ENCODE measurements around the gene JPT1. TPM values are rescaled to one million over a fixed set of nuclear protein-coding genes. Genes with fewer than 3 reads are reported as not detected.
"Not testable (repeated sequence)": the region's sequence is repeated elsewhere in the genome, so short reads cannot be mapped to it uniquely, and the experiment has no call there.

Gene JPT1
- total RNA-seq, 2 experiments from 2014 or later: 301 to 319 TPM

GRCh38 chr17:75137762-75138161 is 16.6 kb downstream of the JPT1 start:
- H3K27me3 Mint-ChIP-seq (ENCODE audit: low read depth); H3K9me3 Mint-ChIP-seq (ENCODE audit: insufficient read depth); H3K4me3 Mint-ChIP-seq; ATAC-seq; H3K27ac Mint-ChIP-seq; DNase-seq: not testable (repeated sequence)
- POLR2A ChIA-PET: interaction anchor here (1.2 kb wide), 1 partner anchor 17 kb away, joined by 3 read pairs; the partner anchor contains the start of gene JPT1
- CTCF ChIA-PET: interaction anchor here (1.2 kb wide), 1 partner anchor 24 kb away, joined by 7 read pairs; no protein-coding TSS in a partner anchor
- peaks cover 33% of the 10 kb centered on the region for H3K4me1 Mint-ChIP-seq (ENCODE audit: low read depth)
- H3K36me3 Mint-ChIP-seq (ENCODE audit: low read depth): peaks cover 51% of the 10 kb centered on the region

- no peak for ATAC-seq
- Mint-ChIP-seq H3K27me3 (ENCODE audit: low read depth) (no peaks in the 10 kb centered on the region), H3K9me3 (ENCODE audit: insufficient read depth) (no peaks in the 10 kb centered on the region), H3K4me1 (ENCODE audit: low read depth) (peaks cover 27% of the 10 kb centered on the region), H3K36me3 (ENCODE audit: low read depth) (peaks cover 42% of the 10 kb centered on the region), H3K27ac (peak overlapping the region; percentile 17), H3K4me3 (no peak overlapping the region)
- POLR2A ChIA-PET: interaction anchor here (0.7 to 1.4 kb wide), 2 partner anchors 18 to 257 kb away, joined by 4 to 5 read pairs; partner anchors contain the start of gene JPT1
- no peak for DNase-seq
- CTCF ChIA-PET: interaction anchor here (0.9 kb wide), 1 partner anchor 66 kb away, joined by 3 read pairs; no protein-coding TSS in a partner anchor
These were observed 18.4 kb downstream of the JPT1 start for GRCh38 chr17:75135946-75136345.

GRCh38 chr17:75135452-75135851 is 18.9 kb downstream of the JPT1 start:
- no peak for DNase-seq
- H3K4me1 Mint-ChIP-seq (ENCODE audit: low read depth): peaks cover 26% of the 10 kb centered on the region
- ChIA-PET POLR2A (no interaction called here), CTCF (no interaction called here)
- ATAC-seq: no peak
- H3K27ac Mint-ChIP-seq: peak overlapping the region; percentile 17
- H3K27me3 Mint-ChIP-seq (ENCODE audit: low read depth): no peaks in the 10 kb centered on the region
- peaks cover 42% of the 10 kb centered on the region for H3K36me3 Mint-ChIP-seq (ENCODE audit: low read depth)
- no peak overlapping the region for H3K4me3 Mint-ChIP-seq
- H3K9me3 Mint-ChIP-seq (ENCODE audit: insufficient read depth): no peaks in the 10 kb centered on the region

GRCh38 chr17:75133607-75134347 is 20.5 kb downstream of the JPT1 start:
- peak overlapping the region; percentile 49 for H3K27ac Mint-ChIP-seq
- CTCF ChIA-PET: interaction anchor here (0.7 to 6.5 kb wide), 4 partner anchors 21 to 173 kb away, joined by 3 to 115 read pairs (median 17); partner anchors contain the start of gene ARMC7
- POLR2A ChIA-PET: not testable (repeated sequence)

GRCh38 chr17:75133001-75133400 is 21.3 kb downstream of the JPT1 start:
- H3K36me3 Mint-ChIP-seq (ENCODE audit: low read depth): peaks cover 36% of the 10 kb centered on the region
- no peaks in the 10 kb centered on the region for H3K27me3 Mint-ChIP-seq (ENCODE audit: low read depth)
- peaks cover 27% of the 10 kb centered on the region for H3K4me1 Mint-ChIP-seq (ENCODE audit: low read depth)
- ATAC-seq: no peak
- DNase-seq: no peak
- no peaks in the 10 kb centered on the region for H3K9me3 Mint-ChIP-seq (ENCODE audit: insufficient read depth)
- no peak overlapping the region for H3K4me3 Mint-ChIP-seq
- POLR2A ChIA-PET: no interaction called here
- H3K27ac Mint-ChIP-seq: peak overlapping the region; percentile 64
- CTCF ChIA-PET: interaction anchor here (1.4 to 6.5 kb wide), 5 partner anchors 12 to 172 kb away, joined by 4 to 115 read pairs (median 7); partner anchors contain the start of gene ARMC7

More at GRCh38 chr17:75133607-75134347, 20.5 kb downstream of the JPT1 start:
- H3K4me1 Mint-ChIP-seq (ENCODE audit: low read depth): peaks cover 27% of the 10 kb centered on the region
- H3K4me3 Mint-ChIP-seq; H3K27me3 Mint-ChIP-seq (ENCODE audit: low read depth); DNase-seq; ATAC-seq; H3K9me3 Mint-ChIP-seq (ENCODE audit: insufficient read depth): not testable (repeated sequence)
- peaks cover 39% of the 10 kb centered on the region for H3K36me3 Mint-ChIP-seq (ENCODE audit: low read depth)

- not testable (repeated sequence) for H3K9me3 Mint-ChIP-seq (ENCODE audit: insufficient read depth); ATAC-seq; DNase-seq; H3K27me3 Mint-ChIP-seq (ENCODE audit: low read depth)
- peak overlapping the region; percentile 82 for H3K4me3 Mint-ChIP-seq
- CTCF ChIA-PET: interaction anchor here (0.6 to 6.5 kb wide), 13 partner anchors 8 to 171 kb away, joined by 3 to 115 read pairs (median 5); partner anchors contain the start of gene ARMC7
- H3K27ac Mint-ChIP-seq: peak overlapping the region; percentile 88
- H3K4me1 Mint-ChIP-seq (ENCODE audit: low read depth): peaks cover 27% of the 10 kb centered on the region
- POLR2A ChIA-PET: interaction anchor here (0.6 to 4.0 kb wide), 4 partner anchors 18 to 89 kb away, joined by 4 to 28 read pairs (median 10); partner anchors contain the start of genes ARMC7 and JPT1
- peaks cover 36% of the 10 kb centered on the region for H3K36me3 Mint-ChIP-seq (ENCODE audit: low read depth)
These were observed 22.0 kb downstream of the JPT1 start for GRCh38 chr17:75132018-75133000.

GRCh38 chr17:75131278-75132017 is 22.9 kb downstream of the JPT1 start, which contains the start of gene NT5C:
Gene NT5C (minus strand): TSS chr17:75131742. CDS start chr17:75131707, 35 bp downstream.
- Mint-ChIP-seq H3K9me3 (ENCODE audit: insufficient read depth) (no peaks in the 10 kb centered on the region), H3K27me3 (ENCODE audit: low read depth) (no peaks in the 10 kb centered on the region), H3K36me3 (ENCODE audit: low read depth) (peaks cover 32% of the 10 kb centered on the region), H3K27ac (peak within 1 kb of the TSS; percentile 88), H3K4me3 (peak within 1 kb of the TSS; percentile 87), H3K4me1 (ENCODE audit: low read depth) (peaks cover 27% of the 10 kb centered on the region)
- ATAC-seq (peak; percentile 78), DNase-seq (peak; percentile 77)
- ChIA-PET CTCF (interaction anchor here (0.6 to 6.5 kb wide), 23 partner anchors 10 to 170 kb away, joined by 3 to 115 read pairs (median 4); partner anchors contain the start of genes ARMC7, CDR2L, JPT1 and MRPL58), POLR2A (interaction anchor here (0.6 to 4.0 kb wide), 9 partner anchors 10 to 118 kb away, joined by 3 to 28 read pairs (median 4); partner anchors contain the start of genes ARMC7, JPT1 and MRPL58)

GRCh38 chr17:75130632-75131277 is 23.6 kb downstream of the JPT1 start:
- ATAC-seq (peak; percentile 56), DNase-seq (peak; percentile 61)
- peaks cover 34% of the 10 kb centered on the region for H3K4me1 Mint-ChIP-seq (ENCODE audit: low read depth)
- H3K4me3 Mint-ChIP-seq: peak overlapping the region; percentile 87
- ChIA-PET CTCF (interaction anchor here (0.6 to 6.5 kb wide), 21 partner anchors 10 to 170 kb away, joined by 3 to 115 read pairs (median 4); partner anchors contain the start of genes ARMC7, CDR2L, JPT1 and MRPL58), POLR2A (interaction anchor here (0.9 to 4.0 kb wide), 9 partner anchors 10 to 140 kb away, joined by 3 to 28 read pairs (median 4); partner anchors contain the start of genes ARMC7, JPT1, MIF4GD and MRPL58)
- no peaks in the 10 kb centered on the region for H3K9me3 Mint-ChIP-seq (ENCODE audit: insufficient read depth)
- H3K27ac Mint-ChIP-seq: peak overlapping the region; percentile 87
- H3K36me3 Mint-ChIP-seq (ENCODE audit: low read depth): peaks cover 31% of the 10 kb centered on the region
- no peaks in the 10 kb centered on the region for H3K27me3 Mint-ChIP-seq (ENCODE audit: low read depth)

GRCh38 chr17:75130059-75130631 is 24.2 kb downstream of the JPT1 start:
- peak overlapping the region; percentile 87 for H3K4me3 Mint-ChIP-seq
- peaks cover 40% of the 10 kb centered on the region for H3K4me1 Mint-ChIP-seq (ENCODE audit: low read depth)
- DNase-seq (no peak), ATAC-seq (no peak)
- no peaks in the 10 kb centered on the region for H3K9me3 Mint-ChIP-seq (ENCODE audit: insufficient read depth)
- H3K36me3 Mint-ChIP-seq (ENCODE audit: low read depth): peaks cover 27% of the 10 kb centered on the region
- no peaks in the 10 kb centered on the region for H3K27me3 Mint-ChIP-seq (ENCODE audit: low read depth)
- peak overlapping the region; percentile 87 for H3K27ac Mint-ChIP-seq
- POLR2A ChIA-PET: interaction anchor here (0.7 to 4.0 kb wide), 9 partner anchors 9 to 140 kb away, joined by 3 to 28 read pairs (median 4); partner anchors contain the start of genes ARMC7, MIF4GD and MRPL58
- CTCF ChIA-PET: interaction anchor here (1.0 to 6.5 kb wide), 14 partner anchors 11 to 169 kb away, joined by 3 to 115 read pairs (median 4); partner anchors contain the start of genes ARMC7, JPT1 and MRPL58

All from activated CD8-positive, alpha-beta T cell treated with anti-CD3 and anti-CD28 coated beads, Interleukin-2, amount 10 ng/mL, durations not matched to agents 7 days and 5 days (primary cell).